Endothelial cell (in vitro differentiated cells): ENCODE measurements around the gene BBLN. TPM values are rescaled to one million over a fixed set of nuclear protein-coding genes. Genes with fewer than 3 reads are reported as not detected.

Experiments used
- DNase-seq: peaks from one replicate; pipeline ENCODE4 v3.0.0; 2021; ENCODE audit warnings: low spot score
- H3K27ac Mint-ChIP-seq: one replicate; pipeline ENCODE4 v1.8.0; 2021; ENCODE audit warnings: mixed read lengths, inconsistent platforms; ENCODE audit not compliant: unreplicated experiment
- H3K27me3 Mint-ChIP-seq: one replicate; pipeline ENCODE4 v1.8.0; 2021; ENCODE audit warnings: mild to moderate bottlenecking, moderate library complexity, mixed read lengths, inconsistent platforms; ENCODE audit not compliant: unreplicated experiment
- H3K36me3 Mint-ChIP-seq: one replicate; pipeline ENCODE4 v1.8.0; 2021; ENCODE audit warnings: mild to moderate bottlenecking, low read depth, mixed read lengths, inconsistent platforms; ENCODE audit not compliant: unreplicated experiment
- H3K4me1 Mint-ChIP-seq: one replicate; pipeline ENCODE4 v1.8.0; 2021; ENCODE audit warnings: mild to moderate bottlenecking, mixed read lengths, inconsistent platforms; ENCODE audit not compliant: unreplicated experiment
- H3K4me3 Mint-ChIP-seq: one replicate; pipeline ENCODE4 v1.8.0; 2021; ENCODE audit warnings: mild to moderate bottlenecking, mixed read lengths, inconsistent platforms; ENCODE audit not compliant: unreplicated experiment
- H3K9me3 Mint-ChIP-seq: one replicate; pipeline ENCODE4 v1.8.0; 2021; ENCODE audit warnings: mixed read lengths, inconsistent platforms; ENCODE audit not compliant: unreplicated experiment
- CTCF ChIP-seq: fragments of 200-600 bp; sonication (generic); IDR thresholded peaks from one replicate; pipeline ENCODE4 v1.5.0; 2021; ENCODE audit warnings: antibody characterized with exemption; ENCODE audit not compliant: unreplicated experiment
- total RNA-seq: library from RNA; stranded (reverse); fragmentation: NEBNext Ultra II Directional; extraction: Animal tissue kit (Norgen Biotek cat#: 25700); gene quantifications from one replicate; pipeline ENCODE4 v1.2.1, GENCODE V29; 2021; ENCODE audit not compliant: unreplicated experiment

BBLN gene
- total RNA-seq, 1 donor from 2014 or later = 62.1 TPM

- H3K27ac Mint-ChIP-seq = no peak overlapping the region
- no peak for DNase-seq
Observed at GRCh38 chr9:128145951-128146351, 14.1 kb upstream of the BBLN start.

GRCh38 chr9:128146591-128147120 lies 13.4 kb upstream of the BBLN start:
- H3K27ac Mint-ChIP-seq = no peak overlapping the region
- H3K4me1 Mint-ChIP-seq = peaks cover 10% of the 10 kb centered on the region
- no peak for TF ChIP-seq CTCF

More at GRCh38 chr9:128145951-128146351, 14.1 kb upstream of the BBLN start:
- Mint-ChIP-seq H3K9me3 (no peaks in the 10 kb centered on the region), H3K4me3 (no peak overlapping the region), H3K4me1 (peaks cover 10% of the 10 kb centered on the region), H3K36me3 (no peaks in the 10 kb centered on the region), H3K27me3 (peaks cover 14% of the 10 kb centered on the region)
- no peak for TF ChIP-seq CTCF

GRCh38 chr9:128148509-128149000 lies 11.5 kb upstream of the BBLN start:
- H3K36me3 Mint-ChIP-seq = no peaks in the 10 kb centered on the region
- TF ChIP-seq CTCF = no peak
- no peak for DNase-seq
- no peak overlapping the region for H3K4me3 Mint-ChIP-seq
- no peak overlapping the region for H3K27ac Mint-ChIP-seq
- H3K27me3 Mint-ChIP-seq = peaks cover 10% of the 10 kb centered on the region
- H3K4me1 Mint-ChIP-seq = peaks cover 7% of the 10 kb centered on the region
- H3K9me3 Mint-ChIP-seq = no peaks in the 10 kb centered on the region

More at GRCh38 chr9:128146591-128147120, 13.4 kb upstream of the BBLN start:
- Mint-ChIP-seq H3K4me3 (no peak overlapping the region), H3K36me3 (no peaks in the 10 kb centered on the region), H3K9me3 (no peaks in the 10 kb centered on the region), H3K27me3 (peaks cover 14% of the 10 kb centered on the region)
- no peak for DNase-seq

GRCh38 chr9:128149001-128149701 lies 10.9 kb upstream of the BBLN start, which contains the start of gene LCN2:
TSS of gene LCN2 (plus strand) at chr9:128149453. CDS start at chr9:128149526, 73 bp downstream.
- DNase-seq = no peak
- H3K27me3 Mint-ChIP-seq = peaks cover 10% of the 10 kb centered on the region
- no peaks in the 10 kb centered on the region for H3K36me3 Mint-ChIP-seq
- H3K27ac Mint-ChIP-seq = peak within 1 kb of the TSS; percentile 20
- TF ChIP-seq CTCF = no peak
- peaks cover 7% of the 10 kb centered on the region for H3K4me1 Mint-ChIP-seq
- H3K9me3 Mint-ChIP-seq = no peaks in the 10 kb centered on the region
- H3K4me3 Mint-ChIP-seq = no peak within 1 kb of the TSS
